Right lobe of liver (tissue), 4 donors: ENCODE results near the gene GLIS2.

Experiments
- CTCF ChIP-seq, 4 donors: fragments of 200-600 bp in 3 of 4; fragments of 450-650 bp in 1 of 4; IDR thresholded peaks; one replicate each; pipeline versions ENCODE4 v1.5.1 to v1.8.0; 2016 to 2022; ENCODE audit warnings: antibody characterized with exemption in 4 of 4, mild to moderate bottlenecking in 2 of 4
- POLR2A ChIP-seq: fragments of 450-650 bp; IDR thresholded peaks from one replicate; pipeline ENCODE4 v1.6.1; 2017; ENCODE audit warnings: antibody characterized with exemption, mild to moderate bottlenecking
- donor health status: DM: no; HTN: no; CAD: no.
- donor health status: DM: no; HTN: no; CAD: no.
- donor health status: DM: no; HTN: yes; CAD: no.

GRCh38 chr16:4309102-4309832 lies 6.6 kb upstream of the GLIS2 start:
- TF ChIP-seq CTCF (IDR thresholded peaks at IDR 0.05) (no peak), POLR2A (no peak)
